Measurements from ENCODE around the gene NTMT1. TPM values are rescaled to one million over a fixed set of nuclear protein-coding genes. Genes with fewer than 3 reads are reported as not detected.

NTMT1 gene
- total RNA-seq, 3 donors from 2014 or later, result 17.8 to 31.1 (median 27.4) TPM

DNA sequence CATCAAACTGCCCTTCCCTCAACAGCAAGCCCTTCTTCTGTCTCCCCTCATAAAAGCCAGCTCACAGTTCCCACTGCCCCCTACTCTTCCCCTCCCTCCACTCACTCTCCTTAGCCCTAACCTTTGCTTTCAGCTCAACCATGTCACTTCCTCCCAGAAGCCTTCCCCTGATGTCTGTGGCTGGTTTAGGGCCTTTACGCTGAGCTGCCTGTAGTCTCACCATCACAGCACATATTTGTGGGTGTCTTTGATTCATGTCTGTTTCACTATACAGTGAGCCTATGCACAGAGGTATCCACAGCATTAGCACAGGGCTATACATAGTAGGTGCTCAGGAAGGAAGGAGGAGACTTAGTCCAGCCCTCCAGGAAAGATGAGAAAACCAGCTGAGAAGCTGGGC, 39.7 kb upstream of the NTMT1 start:
- TF ChIP-seq POLR2AphosphoS5 (IDR thresholded peaks at IDR 0.05) (no peak), POLR2A (IDR thresholded peaks at IDR 0.05) (no peak), CTCF (IDR thresholded peaks at IDR 0.05) (no peak)
- intact Hi-C loops (cut with DNase I; ENCODE audit: low total_unique reads), result no loop called here
- no peaks in the 10 kb centered on the region for H3K4me1 ChIP-seq
- no peak for DNase-seq (ENCODE audit: low spot score in 2 of 2)
- no peaks in the 10 kb centered on the region for H3K27me3 ChIP-seq
- H3K9me3 ChIP-seq, result no peaks in the 10 kb centered on the region
- no peak overlapping the region for H3K4me3 ChIP-seq
- H3K36me3 ChIP-seq, result no peaks in the 10 kb centered on the region
- no peak overlapping the region for H3K27ac ChIP-seq

DNA sequence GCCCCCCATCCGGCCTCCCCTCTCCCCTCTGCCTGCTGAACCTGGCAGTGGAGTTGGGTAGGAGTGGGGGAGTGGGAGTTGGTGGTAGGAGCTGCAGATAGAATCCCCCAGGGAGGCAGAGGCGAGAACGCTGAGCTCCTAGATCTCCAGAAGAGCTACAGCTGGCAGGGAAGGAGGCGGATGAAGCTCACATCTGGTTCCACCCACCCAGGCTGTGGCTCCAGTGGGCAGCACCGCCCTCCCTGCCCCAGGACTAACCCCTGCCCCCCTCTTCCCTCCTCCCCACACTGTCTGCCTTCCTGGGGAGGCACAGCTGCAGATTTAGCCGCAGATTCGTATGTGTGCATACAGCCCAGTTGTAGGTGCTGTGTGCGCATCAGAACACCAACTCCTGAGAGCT, 39.3 kb upstream of the NTMT1 start:
- Histone ChIP-seq H3K27ac (no peak overlapping the region), H3K27me3 (no peaks in the 10 kb centered on the region), H3K36me3 (no peaks in the 10 kb centered on the region), H3K9me3 (no peaks in the 10 kb centered on the region), H3K4me3 (no peak overlapping the region), H3K4me1 (no peaks in the 10 kb centered on the region)
- intact Hi-C loops (cut with DNase I; ENCODE audit: low total_unique reads), result no loop called here
- DNase-seq (ENCODE audit: low spot score in 2 of 2), result no peak
- TF ChIP-seq CTCF (IDR thresholded peaks at IDR 0.05) (no peak), POLR2A (IDR thresholded peaks at IDR 0.05) (no peak), POLR2AphosphoS5 (IDR thresholded peaks at IDR 0.05) (no peak)

DNA sequence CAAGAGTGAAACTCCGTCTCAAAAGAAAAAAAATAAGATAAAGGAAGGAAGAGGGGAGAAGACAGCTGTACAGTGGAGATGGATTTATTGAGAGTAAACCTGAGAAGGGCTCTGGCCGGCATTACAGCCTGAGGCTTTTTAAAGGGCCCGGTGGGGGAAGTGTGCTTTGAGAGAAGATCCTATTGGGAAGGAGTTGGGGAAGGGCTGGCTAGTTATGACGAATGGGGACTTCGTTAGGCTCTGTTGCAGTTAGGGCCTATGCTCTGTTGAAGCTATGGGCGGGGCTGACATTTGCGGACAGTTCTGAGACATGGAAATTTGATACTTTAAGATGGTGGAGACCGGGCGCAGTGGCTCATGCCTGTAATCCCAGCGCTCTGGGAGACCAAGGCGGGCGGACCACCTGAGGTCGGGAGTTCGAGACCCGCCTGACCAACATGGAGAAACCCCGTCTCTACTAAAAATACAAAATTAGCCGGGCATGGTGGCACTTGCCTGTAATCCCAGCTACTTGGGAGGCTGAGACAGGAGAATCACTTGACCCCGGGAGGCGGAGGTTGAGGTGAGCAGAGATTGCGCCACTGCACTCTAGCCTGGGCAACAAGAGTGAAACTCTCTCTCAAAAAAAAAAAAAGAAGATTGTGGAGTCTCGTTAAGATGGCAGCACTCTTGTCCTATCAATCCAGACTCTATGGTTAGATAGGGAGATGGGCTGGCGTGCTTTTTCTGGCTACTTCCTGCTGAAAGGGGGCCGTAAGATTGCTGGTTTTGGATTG, 38.3 kb upstream of the NTMT1 start:
- Histone ChIP-seq H3K4me3 (no peak overlapping the region), H3K27ac (no peak overlapping the region), H3K27me3 (no peaks in the 10 kb centered on the region), H3K9me3 (no peaks in the 10 kb centered on the region), H3K36me3 (no peaks in the 10 kb centered on the region), H3K4me1 (no peaks in the 10 kb centered on the region)
- TF ChIP-seq POLR2A (IDR thresholded peaks at IDR 0.05) (no peak), CTCF (IDR thresholded peaks at IDR 0.05) (no peak), POLR2AphosphoS5 (IDR thresholded peaks at IDR 0.05) (no peak)
- intact Hi-C loops (cut with DNase I; ENCODE audit: low total_unique reads), result loop anchor here (2.0 kb wide), 1 partner anchor 61 kb away; no protein-coding TSS in a partner anchor
- no peak for DNase-seq (ENCODE audit: low spot score in 2 of 2)

DNA sequence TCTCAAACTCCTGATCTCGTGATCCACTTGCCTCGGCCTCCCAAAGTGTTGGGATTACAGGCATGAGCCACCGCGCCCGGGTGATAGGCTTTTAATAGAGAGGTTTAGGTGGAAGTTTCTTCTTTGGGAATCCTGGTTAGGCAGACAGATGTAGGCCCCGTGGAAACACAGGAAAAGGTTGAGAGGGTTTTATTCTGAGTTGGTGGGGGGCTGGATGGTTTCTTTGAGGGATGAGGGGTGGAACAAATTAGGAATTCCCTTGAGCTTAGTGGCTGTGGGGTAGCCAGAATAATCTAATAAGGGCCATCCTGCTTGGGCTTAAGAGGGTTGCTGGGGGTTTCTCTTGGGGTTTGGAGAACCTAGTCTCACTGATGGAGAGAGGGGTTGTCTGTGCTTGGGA, 35.5 kb upstream of the NTMT1 start:
- H3K27ac ChIP-seq, result no peak overlapping the region
- intact Hi-C loops (cut with DNase I; ENCODE audit: low total_unique reads), result no loop called here

More for the DNA sequence above, 35.5 kb upstream of the NTMT1 start:
- Histone ChIP-seq H3K27me3 (no peaks in the 10 kb centered on the region), H3K4me1 (no peaks in the 10 kb centered on the region), H3K9me3 (no peaks in the 10 kb centered on the region), H3K36me3 (no peaks in the 10 kb centered on the region), H3K4me3 (no peak overlapping the region)
- TF ChIP-seq POLR2A (IDR thresholded peaks at IDR 0.05) (no peak), POLR2AphosphoS5 (IDR thresholded peaks at IDR 0.05) (no peak), CTCF (IDR thresholded peaks at IDR 0.05) (no peak)
- no peak for DNase-seq (ENCODE audit: low spot score in 2 of 2)
